BLaER1 (cell line): ENCODE results near the gene TPH2.

ENCODE experiments used
- H3K27ac ChIP-seq: shearing (Covaris generic); formaldehyde crosslinking; 2 replicates; pipeline ENCODE4 v1.8.1; 2022
- H3K27me3 ChIP-seq: shearing (Covaris generic); formaldehyde crosslinking; 2 replicates; pipeline ENCODE4 v1.8.1; 2022
- H3K36me3 ChIP-seq: shearing (Covaris generic); formaldehyde crosslinking; 2 replicates; pipeline ENCODE4 v1.8.1; 2022
- H3K4me1 ChIP-seq: shearing (Covaris generic); formaldehyde crosslinking; 2 replicates; pipeline ENCODE4 v1.8.1; 2022
- H3K4me2 ChIP-seq: shearing (Covaris generic); formaldehyde crosslinking; 2 replicates; pipeline ENCODE4 v1.8.1; 2022
- H3K4me3 ChIP-seq: shearing (Covaris generic); formaldehyde crosslinking; 2 replicates; pipeline ENCODE4 v1.8.1; 2022
- H3K9ac ChIP-seq: shearing (Covaris generic); formaldehyde crosslinking; 2 replicates; pipeline ENCODE4 v1.8.1; 2022
- H3K9me3 ChIP-seq: shearing (Covaris generic); formaldehyde crosslinking; 2 replicates; pipeline ENCODE4 v1.8.1; 2022
- H4K20me1 ChIP-seq: shearing (Covaris generic); formaldehyde crosslinking; 2 replicates; pipeline ENCODE4 v1.8.1; 2022
- Cebpa-rat ChIP-seq: shearing (Covaris generic); IDR thresholded peaks from 2 replicates; pipeline ENCODE4 v1.8.1; 2022

Gene TPH2

GRCh38 chr12:71958056-71958455 is 19.4 kb downstream of the TPH2 start:
- H4K20me1 ChIP-seq = no peaks in the 10 kb centered on the region
- H3K36me3 ChIP-seq = no peaks in the 10 kb centered on the region
- H3K9ac ChIP-seq = no peak overlapping the region
- no peaks in the 10 kb centered on the region for H3K4me1 ChIP-seq
- H3K27me3 ChIP-seq = no peaks in the 10 kb centered on the region
- TF ChIP-seq Cebpa-rat = no peak
- no peak overlapping the region for H3K27ac ChIP-seq
- no peaks in the 10 kb centered on the region for H3K9me3 ChIP-seq
- no peak overlapping the region for H3K4me3 ChIP-seq
- H3K4me2 ChIP-seq = no peak overlapping the region

- no peaks in the 10 kb centered on the region for H4K20me1 ChIP-seq
- H3K27me3 ChIP-seq = no peaks in the 10 kb centered on the region
- H3K4me1 ChIP-seq = no peaks in the 10 kb centered on the region
- H3K4me2 ChIP-seq = no peak overlapping the region
- H3K9ac ChIP-seq = no peak overlapping the region
- H3K27ac ChIP-seq = no peak overlapping the region
- TF ChIP-seq Cebpa-rat = no peak
- H3K36me3 ChIP-seq = no peaks in the 10 kb centered on the region
- no peaks in the 10 kb centered on the region for H3K9me3 ChIP-seq
- no peak overlapping the region for H3K4me3 ChIP-seq
Measured at GRCh38 chr12:71958457-71958856, 19.8 kb downstream of the TPH2 start.

- Histone ChIP-seq H3K4me2 (no peak overlapping the region), H3K4me3 (no peak overlapping the region)
Measured at GRCh38 chr12:71958993-71959578, 20.4 kb downstream of the TPH2 start.

GRCh38 chr12:71967211-71967610 is 28.6 kb downstream of the TPH2 start:
- H3K9ac ChIP-seq = no peak overlapping the region
- no peaks in the 10 kb centered on the region for H3K4me1 ChIP-seq
- H3K27me3 ChIP-seq = no peaks in the 10 kb centered on the region

More at GRCh38 chr12:71958993-71959578, 20.4 kb downstream of the TPH2 start:
- Histone ChIP-seq H3K9me3 (no peaks in the 10 kb centered on the region), H3K9ac (no peak overlapping the region), H3K4me1 (no peaks in the 10 kb centered on the region), H3K27me3 (no peaks in the 10 kb centered on the region), H4K20me1 (no peaks in the 10 kb centered on the region), H3K36me3 (no peaks in the 10 kb centered on the region), H3K27ac (no peak overlapping the region)
- no peak for TF ChIP-seq Cebpa-rat

GRCh38 chr12:71969330-71969729 is 30.7 kb downstream of the TPH2 start:
- Histone ChIP-seq H3K4me2 (no peak overlapping the region), H3K4me1 (no peaks in the 10 kb centered on the region), H3K4me3 (no peak overlapping the region), H3K9ac (no peak overlapping the region), H4K20me1 (no peaks in the 10 kb centered on the region), H3K36me3 (no peaks in the 10 kb centered on the region), H3K27ac (no peak overlapping the region), H3K27me3 (no peaks in the 10 kb centered on the region), H3K9me3 (no peaks in the 10 kb centered on the region)
- TF ChIP-seq Cebpa-rat = no peak

More at GRCh38 chr12:71967211-71967610, 28.6 kb downstream of the TPH2 start:
- no peak for TF ChIP-seq Cebpa-rat
- H3K27ac ChIP-seq = no peak overlapping the region
- no peak overlapping the region for H3K4me2 ChIP-seq
- no peaks in the 10 kb centered on the region for H3K9me3 ChIP-seq
- H3K4me3 ChIP-seq = no peak overlapping the region
- no peaks in the 10 kb centered on the region for H3K36me3 ChIP-seq
- no peaks in the 10 kb centered on the region for H4K20me1 ChIP-seq

- Histone ChIP-seq H4K20me1 (no peaks in the 10 kb centered on the region), H3K27ac (no peak overlapping the region), H3K36me3 (no peaks in the 10 kb centered on the region), H3K4me3 (no peak overlapping the region), H3K9me3 (no peaks in the 10 kb centered on the region), H3K27me3 (no peaks in the 10 kb centered on the region), H3K4me1 (no peaks in the 10 kb centered on the region), H3K9ac (no peak overlapping the region), H3K4me2 (no peak overlapping the region)
- TF ChIP-seq Cebpa-rat = no peak
Measured at GRCh38 chr12:71970031-71970430, 31.4 kb downstream of the TPH2 start.

GRCh38 chr12:71972441-71973074 is 33.9 kb downstream of the TPH2 start:
- no peaks in the 10 kb centered on the region for H3K27me3 ChIP-seq
- no peaks in the 10 kb centered on the region for H3K9me3 ChIP-seq
- TF ChIP-seq Cebpa-rat = no peak
- H3K4me3 ChIP-seq = no peak overlapping the region
- no peaks in the 10 kb centered on the region for H3K4me1 ChIP-seq
- no peak overlapping the region for H3K4me2 ChIP-seq
- no peaks in the 10 kb centered on the region for H3K36me3 ChIP-seq
- H3K9ac ChIP-seq = no peak overlapping the region
- no peaks in the 10 kb centered on the region for H4K20me1 ChIP-seq
- H3K27ac ChIP-seq = no peak overlapping the region

GRCh38 chr12:71973687-71974086 is 35.0 kb downstream of the TPH2 start:
- H3K27ac ChIP-seq = no peak overlapping the region
- no peaks in the 10 kb centered on the region for H3K27me3 ChIP-seq
- TF ChIP-seq Cebpa-rat = no peak
- no peaks in the 10 kb centered on the region for H4K20me1 ChIP-seq
- no peaks in the 10 kb centered on the region for H3K36me3 ChIP-seq
- H3K9me3 ChIP-seq = no peaks in the 10 kb centered on the region
- no peak overlapping the region for H3K4me3 ChIP-seq
- H3K9ac ChIP-seq = no peak overlapping the region
- H3K4me1 ChIP-seq = no peaks in the 10 kb centered on the region
- H3K4me2 ChIP-seq = no peak overlapping the region

GRCh38 chr12:71980538-71980937 is 41.9 kb downstream of the TPH2 start:
- no peaks in the 10 kb centered on the region for H3K36me3 ChIP-seq
- H3K4me2 ChIP-seq = no peak overlapping the region
- H4K20me1 ChIP-seq = no peaks in the 10 kb centered on the region
- no peak for TF ChIP-seq Cebpa-rat
- H3K4me1 ChIP-seq = no peaks in the 10 kb centered on the region
- no peak overlapping the region for H3K9ac ChIP-seq
- H3K27ac ChIP-seq = no peak overlapping the region
- no peak overlapping the region for H3K4me3 ChIP-seq
- H3K9me3 ChIP-seq = no peaks in the 10 kb centered on the region
- H3K27me3 ChIP-seq = no peaks in the 10 kb centered on the region

- no peak overlapping the region for H3K4me3 ChIP-seq
- H3K36me3 ChIP-seq = no peaks in the 10 kb centered on the region
- H3K9me3 ChIP-seq = no peaks in the 10 kb centered on the region
- no peaks in the 10 kb centered on the region for H3K4me1 ChIP-seq
- no peak overlapping the region for H3K9ac ChIP-seq
- no peaks in the 10 kb centered on the region for H3K27me3 ChIP-seq
- no peak overlapping the region for H3K4me2 ChIP-seq
- no peak for TF ChIP-seq Cebpa-rat
- H4K20me1 ChIP-seq = no peaks in the 10 kb centered on the region
- no peak overlapping the region for H3K27ac ChIP-seq
Measured at GRCh38 chr12:71981149-71981548, 42.5 kb downstream of the TPH2 start.
